Liver (tissue), 3 donors: Measurements from ENCODE around the gene IFT57.

Experiments used
- ATF3 ChIP-seq: IDR thresholded peaks from 2 replicates; pipeline ENCODE4 v1.6.1; 2016; ENCODE audit warnings: antibody characterized with exemption
- CTCF ChIP-seq: fragments of 150-350 bp; IDR thresholded peaks from 2 replicates; pipeline ENCODE4 v1.5.1; 2017; ENCODE audit warnings: improper control_type of control experiment, low read depth, low read length; ENCODE audit not compliant: missing input control
- EGR1 ChIP-seq, 2 donors: IDR thresholded peaks; 2 replicates each; pipeline ENCODE4 v1.6.1; 2016 to 2018; ENCODE audit warnings: antibody characterized with exemption in 2 of 2, low read depth in 2 of 2
- GABPA ChIP-seq, 2 donors: IDR thresholded peaks in 1 of 2; conservative IDR thresholded peaks in 1 of 2; 2 replicates each; pipeline ENCODE4 v1.6.1; 2016; ENCODE audit warnings: antibody characterized with exemption in 2 of 2, mild to moderate bottlenecking in 1 of 2, moderate library complexity in 1 of 2
- JUND ChIP-seq, 2 donors: IDR thresholded peaks; 2 replicates each; pipeline ENCODE4 v1.6.1; 2016; ENCODE audit warnings: antibody characterized with exemption in 2 of 2
- MAX ChIP-seq: IDR thresholded peaks from 2 replicates; pipeline ENCODE4 v1.6.1; 2016; ENCODE audit warnings: antibody characterized with exemption
- NR2F2 ChIP-seq: IDR thresholded peaks from 2 replicates; pipeline ENCODE4 v1.6.1; 2016; ENCODE audit warnings: antibody characterized with exemption
- RAD21 ChIP-seq, 2 donors: IDR thresholded peaks; 2 replicates each; pipeline ENCODE4 v1.6.1; 2016; ENCODE audit warnings: antibody characterized with exemption in 2 of 2, mild to moderate bottlenecking in 2 of 2
- REST ChIP-seq: IDR thresholded peaks from 2 replicates; pipeline ENCODE4 v1.6.1; 2016; ENCODE audit warnings: antibody characterized with exemption, mild to moderate bottlenecking
- SP1 ChIP-seq: IDR thresholded peaks from 2 replicates; pipeline ENCODE4 v1.6.1; 2018; ENCODE audit warnings: antibody characterized with exemption, mild to moderate bottlenecking
- YY1 ChIP-seq: IDR thresholded peaks from 2 replicates; pipeline ENCODE4 v1.6.1; 2016; ENCODE audit warnings: antibody characterized with exemption, mild to moderate bottlenecking
- ZBTB33 ChIP-seq: IDR thresholded peaks from 2 replicates; pipeline ENCODE4 v1.6.1; 2016; ENCODE audit warnings: antibody characterized with exemption
- donor health status: healthy.
- donor health status: healthy.

- no peak for TF ChIP-seq MAX
- no peak for TF ChIP-seq CTCF
- no peak for TF ChIP-seq JUND (IDR thresholded peaks at IDR 0.05)
- TF ChIP-seq REST: no peak
- TF ChIP-seq GABPA (IDR thresholded peaks at IDR 0.05 in 1 of 2, conservative IDR thresholded peaks at IDR 0.05 in 1 of 2): no peak
- TF ChIP-seq RAD21 (IDR thresholded peaks at IDR 0.05): no peak
- TF ChIP-seq SP1: no peak
- no peak for TF ChIP-seq YY1
- TF ChIP-seq EGR1 (IDR thresholded peaks at IDR 0.05; ENCODE audit: low read depth in 2 of 2): no peak
- TF ChIP-seq NR2F2: no peak
- TF ChIP-seq ATF3: no peak
- TF ChIP-seq ZBTB33: no peak
Observed at GRCh38 chr3:108251844-108252243, 29.6 kb upstream of the IFT57 start.
